Stimulated activated CD4-positive, alpha-beta T cell treated with anti-CD3 and anti-CD28 coated beads, Interleukin-1b, Interleukin-23, amount 100 ng/mL, for 24 hours (primary cell): Measurements from ENCODE around the gene RNF157.

ENCODE experiments used
- DNase-seq, 4 experiments: peaks; one replicate each; pipeline ENCODE4 v3.0.0-alpha.2; 2020; ENCODE audit warnings: low read depth in 4 of 4, low spot score in 1 of 4

The RNF157 gene

GRCh38 chr17:76142039-76142584 lies 98.2 kb downstream of the RNF157 start:
- DNase-seq = no peak

- DNase-seq = peak; percentile 60 to 85 (median 76)
Measured at GRCh38 chr17:76141212-76142038, 98.9 kb downstream of the RNF157 start, which contains the start of gene FOXJ1. Gene FOXJ1, minus strand, starts transcription at chr17:76141245. Its CDS starts 850 bp downstream, at chr17:76140395.

- DNase-seq = no peak
Measured at GRCh38 chr17:76140661-76141211, 99.6 kb downstream of the RNF157 start.

GRCh38 chr17:76139801-76140660 lies 100.3 kb downstream of the RNF157 start:
- no peak for DNase-seq

- DNase-seq = no peak
Measured at GRCh38 chr17:76138896-76139752, 101.2 kb downstream of the RNF157 start.

GRCh38 chr17:76138234-76138895 lies 101.9 kb downstream of the RNF157 start:
- no peak for DNase-seq

- no peak for DNase-seq
Measured at GRCh38 chr17:76137351-76138233, 102.7 kb downstream of the RNF157 start.

GRCh38 chr17:76137001-76137350 lies 103.3 kb downstream of the RNF157 start:
- DNase-seq = no peak

- DNase-seq = no peak
Measured at GRCh38 chr17:76136276-76137000, 103.9 kb downstream of the RNF157 start.

- DNase-seq = no peak
Measured at GRCh38 chr17:76135810-76136188, 104.5 kb downstream of the RNF157 start.

GRCh38 chr17:76134911-76135809 lies 105.1 kb downstream of the RNF157 start:
- no peak for DNase-seq

GRCh38 chr17:76132574-76133338 lies 107.5 kb downstream of the RNF157 start:
- no peak for DNase-seq

GRCh38 chr17:76131692-76132573 lies 108.4 kb downstream of the RNF157 start:
- DNase-seq = no peak

GRCh38 chr17:76131051-76131691 lies 109.1 kb downstream of the RNF157 start:
- DNase-seq = no peak

GRCh38 chr17:76130473-76130872 lies 109.8 kb downstream of the RNF157 start:
- no peak for DNase-seq
